HG02884 (cell line): ENCODE measurements around the gene COL8A2.
A peak's percentile ranks its signal among the peaks of the same experiment; 100 is the strongest.

ENCODE experiments used
- ATAC-seq: cut with Tn5 transposase; IDR thresholded peaks from one replicate; pipeline ENCODE4 v1.9.1; 2021; ENCODE audit warnings: mild to moderate bottlenecking, moderate library complexity; ENCODE audit not compliant: unreplicated experiment

COL8A2 gene

GRCh38 chr1:36157973-36158826 is 33.2 kb upstream of the COL8A2 start:
- no peak for ATAC-seq

GRCh38 chr1:36157115-36157903 is 32.3 kb upstream of the COL8A2 start:
- no peak for ATAC-seq

GRCh38 chr1:36156329-36157114 is 31.5 kb upstream of the COL8A2 start:
- no peak for ATAC-seq

- ATAC-seq: peak; percentile 45
Observed at GRCh38 chr1:36155408-36156328, 30.6 kb upstream of the COL8A2 start, which contains the start of gene MAP7D1. TSS of gene MAP7D1 (plus strand) at chr1:36156160. CDS start at chr1:36156418, 258 bp downstream.

- ATAC-seq: no peak
Observed at GRCh38 chr1:36154765-36155407, 29.9 kb upstream of the COL8A2 start.

- no peak for ATAC-seq
Observed at GRCh38 chr1:36154335-36154734, 29.3 kb upstream of the COL8A2 start.

- no peak for ATAC-seq
Observed at GRCh38 chr1:36153476-36153875, 28.5 kb upstream of the COL8A2 start.

GRCh38 chr1:36151845-36152203 is 26.8 kb upstream of the COL8A2 start:
- no peak for ATAC-seq

- ATAC-seq: no peak
Observed at GRCh38 chr1:36151134-36151844, 26.3 kb upstream of the COL8A2 start.

GRCh38 chr1:36150296-36151133 is 25.5 kb upstream of the COL8A2 start:
- ATAC-seq: peak; percentile 42

- ATAC-seq: no peak
Observed at GRCh38 chr1:36149973-36150295, 24.9 kb upstream of the COL8A2 start.

- ATAC-seq: peak; percentile 79
Observed at GRCh38 chr1:36149237-36149972, 24.4 kb upstream of the COL8A2 start, which contains the start of gene TRAPPC3. TSS of gene TRAPPC3 (minus strand) at chr1:36149486. CDS start at chr1:36149378, 108 bp downstream.

- no peak for ATAC-seq
Observed at GRCh38 chr1:36148821-36149236, 23.8 kb upstream of the COL8A2 start.

GRCh38 chr1:36144413-36144812 is 19.4 kb upstream of the COL8A2 start:
- ATAC-seq: no peak

GRCh38 chr1:36143424-36143823 is 18.4 kb upstream of the COL8A2 start:
- no peak for ATAC-seq

GRCh38 chr1:36142121-36142520 is 17.1 kb upstream of the COL8A2 start:
- ATAC-seq: no peak

GRCh38 chr1:36139521-36139920 is 14.5 kb upstream of the COL8A2 start:
- ATAC-seq: no peak
